ENCODE measurements around the gene ZCCHC4. TPM values are rescaled to one million over a fixed set of nuclear protein-coding genes. Genes with fewer than 3 reads are reported as not detected.

Gene ZCCHC4
- total RNA-seq, 3 donors from 2014 or later = 10.7 to 32.1 (median 18.7) TPM

- peak overlapping the region in 1 of 2 donors; percentile 42 for H3K27ac ChIP-seq
- intact Hi-C loops (cut with DNase I; ENCODE audit: low total_unique reads) = no loop called here
Measured at GRCh38 chr4:25308306-25308705, 4.3 kb upstream of the ZCCHC4 start.

GRCh38 chr4:25308761-25309160 is 3.8 kb upstream of the ZCCHC4 start:
- H3K27me3 ChIP-seq = no peaks in the 10 kb centered on the region
- intact Hi-C loops (cut with DNase I; ENCODE audit: low total_unique reads) = no loop called here
- no peak for TF ChIP-seq CTCF (IDR thresholded peaks at IDR 0.05)
- TF ChIP-seq POLR2A (IDR thresholded peaks at IDR 0.05) = no peak
- TF ChIP-seq POLR2AphosphoS5 (IDR thresholded peaks at IDR 0.05) = no peak
- no peak overlapping the region for H3K4me3 ChIP-seq
- no peaks in the 10 kb centered on the region for H3K36me3 ChIP-seq
- no peak for DNase-seq (ENCODE audit: low spot score in 2 of 2)
- H3K27ac ChIP-seq = no peak overlapping the region
- no peaks in the 10 kb centered on the region for H3K9me3 ChIP-seq
- H3K4me1 ChIP-seq = peaks cover 0 to 5% of the 10 kb centered on the region in 2 donors

More at GRCh38 chr4:25308306-25308705, 4.3 kb upstream of the ZCCHC4 start:
- no peaks in the 10 kb centered on the region for H3K9me3 ChIP-seq
- TF ChIP-seq POLR2AphosphoS5 (IDR thresholded peaks at IDR 0.05) (no peak), POLR2A (IDR thresholded peaks at IDR 0.05) (no peak), CTCF (IDR thresholded peaks at IDR 0.05) (no peak)
- no peaks in the 10 kb centered on the region for H3K36me3 ChIP-seq
- no peaks in the 10 kb centered on the region for H3K27me3 ChIP-seq
- no peak overlapping the region for H3K4me3 ChIP-seq
- DNase-seq (ENCODE audit: low spot score in 2 of 2) = no peak
- H3K4me1 ChIP-seq = peaks cover 0 to 5% of the 10 kb centered on the region in 2 donors

- no peak overlapping the region for H3K27ac ChIP-seq
- TF ChIP-seq CTCF (IDR thresholded peaks at IDR 0.05) (no peak), POLR2AphosphoS5 (IDR thresholded peaks at IDR 0.05) (no peak), POLR2A (IDR thresholded peaks at IDR 0.05) (no peak)
- H3K4me1 ChIP-seq = peaks cover 0 to 5% of the 10 kb centered on the region in 2 donors
- no peaks in the 10 kb centered on the region for H3K9me3 ChIP-seq
- no peaks in the 10 kb centered on the region for H3K36me3 ChIP-seq
- H3K4me3 ChIP-seq = peak overlapping the region in 1 of 3 donors; percentile 7
- DNase-seq (ENCODE audit: low spot score in 2 of 2) = no peak
- H3K27me3 ChIP-seq = no peaks in the 10 kb centered on the region
- intact Hi-C loops (cut with DNase I; ENCODE audit: low total_unique reads) = no loop called here
Measured at GRCh38 chr4:25310066-25310802, 2.3 kb upstream of the ZCCHC4 start.

GRCh38 chr4:25310803-25311166 is 1.8 kb upstream of the ZCCHC4 start:
- no peak overlapping the region for H3K27ac ChIP-seq
- no peaks in the 10 kb centered on the region for H3K36me3 ChIP-seq
- TF ChIP-seq CTCF (IDR thresholded peaks at IDR 0.05) = no peak
- TF ChIP-seq POLR2AphosphoS5 (IDR thresholded peaks at IDR 0.05) = no peak
- no peak for TF ChIP-seq POLR2A (IDR thresholded peaks at IDR 0.05)
- no peak for DNase-seq (ENCODE audit: low spot score in 2 of 2)
- no peaks in the 10 kb centered on the region for H3K9me3 ChIP-seq
- peaks cover 0 to 5% of the 10 kb centered on the region in 2 donors for H3K4me1 ChIP-seq
- intact Hi-C loops (cut with DNase I; ENCODE audit: low total_unique reads) = no loop called here
- H3K4me3 ChIP-seq = peak overlapping the region in 1 of 3 donors; percentile 7
- H3K27me3 ChIP-seq = no peaks in the 10 kb centered on the region

- no peak for TF ChIP-seq POLR2AphosphoS5 (IDR thresholded peaks at IDR 0.05)
- peak overlapping the region in 1 of 2 donors; percentile 82 for H3K27ac ChIP-seq
- intact Hi-C loops (cut with DNase I; ENCODE audit: low total_unique reads) = no loop called here
- no peak for DNase-seq (ENCODE audit: low spot score in 2 of 2)
- H3K27me3 ChIP-seq = no peaks in the 10 kb centered on the region
- no peaks in the 10 kb centered on the region for H3K36me3 ChIP-seq
- H3K4me1 ChIP-seq = peaks cover 0 to 5% of the 10 kb centered on the region in 2 donors
- peak overlapping the region; percentile 69 to 82 (median 72) for H3K4me3 ChIP-seq
- no peaks in the 10 kb centered on the region for H3K9me3 ChIP-seq
Measured at GRCh38 chr4:25313201-25313895, 774 bp downstream of the ZCCHC4 start.
